Astrocyte of the hippocampus (primary cell): Measurements from ENCODE around the gene CDCA7L.
"Not testable (repeated sequence)": the region's sequence is repeated elsewhere in the genome, so short reads cannot be mapped to it uniquely, and the experiment has no call there.

Experiments used
- DNase-seq: peaks from one replicate; pipeline ENCODE4 v3.0.0; 2011; ENCODE audit warnings: low read depth, low spot score

The CDCA7L gene

DNA sequence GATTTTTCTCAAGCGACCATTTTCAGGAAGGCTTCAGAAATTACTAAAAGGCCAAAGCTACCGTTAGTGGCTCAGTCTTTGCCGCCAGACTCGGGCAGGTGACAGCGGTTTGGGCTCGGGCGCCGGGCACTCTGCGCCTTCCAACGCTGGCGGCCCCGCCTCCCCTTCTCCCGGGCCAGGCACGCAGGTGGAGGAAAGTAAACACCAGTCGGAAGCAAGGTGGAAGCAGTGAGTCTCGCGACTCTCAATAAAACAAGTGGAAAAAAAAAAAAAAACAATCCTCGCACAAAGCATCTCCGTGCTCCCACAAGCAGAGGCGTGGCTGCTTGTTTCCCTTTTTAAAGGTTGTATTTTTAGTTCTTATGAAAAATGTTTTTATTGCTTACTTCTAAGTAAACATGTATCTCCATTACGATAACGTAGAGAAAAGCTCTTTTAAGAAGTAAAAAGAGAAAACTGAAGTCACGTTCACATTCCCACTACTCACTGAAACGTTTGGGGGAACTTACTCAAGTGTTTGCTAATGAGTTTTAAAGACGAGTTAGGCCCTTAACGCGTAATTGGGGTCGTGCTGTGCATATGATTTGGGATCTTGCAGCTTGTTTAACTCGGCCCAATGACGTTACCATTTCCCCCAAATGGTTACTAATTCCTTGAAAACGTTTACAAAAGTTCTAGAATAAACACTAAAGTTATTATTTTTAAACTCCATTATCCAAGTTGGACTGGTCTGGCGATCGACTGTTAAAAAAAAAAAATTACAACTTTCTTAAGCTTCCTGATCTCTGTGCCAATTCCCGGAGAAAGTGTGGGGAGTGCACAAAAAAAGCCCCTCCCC, 864 bp downstream of the CDCA7L start:
- peak; percentile 47 for DNase-seq

DNA sequence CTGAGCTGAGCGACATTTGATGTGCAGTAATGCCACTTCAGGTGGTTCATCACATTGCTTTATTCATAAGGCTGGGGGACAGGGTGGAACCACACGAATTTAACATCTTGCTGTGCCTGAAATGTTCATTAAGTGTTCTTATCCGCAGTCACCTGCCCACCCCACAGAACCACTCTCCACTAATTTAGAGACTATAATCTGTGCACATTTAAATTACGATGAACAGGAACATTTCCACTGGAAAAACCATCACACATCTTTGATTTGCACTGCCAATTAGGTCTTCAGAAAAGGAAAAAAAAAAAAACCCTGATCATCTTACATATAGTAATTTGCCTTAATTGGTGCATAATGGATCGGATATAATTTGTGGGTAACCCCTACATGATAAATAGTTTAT, 2.3 kb downstream of the CDCA7L start:
- DNase-seq: no peak

DNA sequence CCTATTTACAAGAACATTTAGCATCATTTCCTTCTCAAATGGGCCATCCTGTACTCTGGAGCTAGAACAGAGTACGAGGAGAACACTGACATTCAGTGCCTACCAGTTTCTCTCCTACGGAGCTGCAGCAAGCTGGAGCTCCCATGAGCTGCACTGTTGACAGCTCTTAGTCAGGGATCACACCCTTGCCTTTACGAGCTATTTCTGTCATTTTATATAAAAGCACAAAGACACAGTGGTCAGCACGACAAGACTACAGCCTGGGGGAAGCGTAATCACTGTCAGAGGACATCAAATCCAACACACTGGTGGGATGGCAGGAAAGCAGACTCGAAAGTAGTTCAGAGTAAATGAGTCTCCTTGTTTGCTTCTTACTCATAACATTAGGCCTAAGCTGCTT, 2.7 kb downstream of the CDCA7L start:
- peak; percentile 48 for DNase-seq

DNA sequence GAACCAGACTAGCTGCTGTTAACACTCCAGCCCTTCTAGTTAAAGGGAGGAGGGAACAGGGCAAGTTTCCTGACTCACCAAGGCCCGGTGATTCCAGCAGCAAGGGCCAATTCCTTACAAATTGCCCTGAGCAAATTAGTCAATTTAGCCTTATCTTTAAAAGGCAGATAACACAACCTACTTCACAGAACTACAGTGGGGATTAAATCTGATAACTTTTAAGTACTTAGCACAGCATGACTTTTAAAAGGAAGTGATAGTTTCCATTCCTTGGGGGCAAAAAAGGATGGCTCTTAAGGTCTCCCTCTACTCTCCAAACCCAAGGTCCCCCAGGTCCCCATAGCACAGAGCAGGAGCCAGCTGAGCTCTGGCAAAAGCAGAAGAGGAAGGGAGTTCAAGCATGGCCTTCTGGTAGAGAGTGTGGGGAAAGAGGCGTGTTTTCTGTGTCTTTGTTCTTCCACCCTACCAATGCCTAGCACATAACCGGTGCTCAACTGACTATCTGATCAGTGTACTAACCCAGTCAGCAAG, 4.0 kb downstream of the CDCA7L start:
- peak; percentile 41 for DNase-seq

DNA sequence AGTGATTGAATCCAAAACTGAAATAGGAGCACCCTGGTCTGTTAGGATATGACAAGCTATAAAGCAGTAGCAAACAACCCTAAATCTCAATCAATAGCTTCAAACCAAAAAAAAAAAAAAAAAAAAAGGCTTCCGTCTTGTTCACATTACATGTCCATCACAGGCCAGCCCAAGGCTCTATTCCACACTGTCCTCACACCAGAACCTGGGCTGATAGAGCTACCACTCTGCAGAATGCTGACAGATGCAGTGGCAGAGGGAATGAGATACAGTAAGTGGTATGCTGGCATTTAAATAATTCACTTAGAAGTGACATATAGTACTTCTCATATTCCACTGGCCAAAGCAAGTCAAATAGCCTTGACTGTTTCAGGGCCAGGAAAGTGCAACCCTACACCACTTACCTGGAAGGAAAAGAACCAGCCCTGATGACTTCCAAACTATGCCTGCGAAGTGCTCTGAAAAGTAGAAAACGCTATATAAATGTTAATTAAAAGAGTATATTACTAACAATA, 5.8 kb downstream of the CDCA7L start:
- no peak for DNase-seq

DNA sequence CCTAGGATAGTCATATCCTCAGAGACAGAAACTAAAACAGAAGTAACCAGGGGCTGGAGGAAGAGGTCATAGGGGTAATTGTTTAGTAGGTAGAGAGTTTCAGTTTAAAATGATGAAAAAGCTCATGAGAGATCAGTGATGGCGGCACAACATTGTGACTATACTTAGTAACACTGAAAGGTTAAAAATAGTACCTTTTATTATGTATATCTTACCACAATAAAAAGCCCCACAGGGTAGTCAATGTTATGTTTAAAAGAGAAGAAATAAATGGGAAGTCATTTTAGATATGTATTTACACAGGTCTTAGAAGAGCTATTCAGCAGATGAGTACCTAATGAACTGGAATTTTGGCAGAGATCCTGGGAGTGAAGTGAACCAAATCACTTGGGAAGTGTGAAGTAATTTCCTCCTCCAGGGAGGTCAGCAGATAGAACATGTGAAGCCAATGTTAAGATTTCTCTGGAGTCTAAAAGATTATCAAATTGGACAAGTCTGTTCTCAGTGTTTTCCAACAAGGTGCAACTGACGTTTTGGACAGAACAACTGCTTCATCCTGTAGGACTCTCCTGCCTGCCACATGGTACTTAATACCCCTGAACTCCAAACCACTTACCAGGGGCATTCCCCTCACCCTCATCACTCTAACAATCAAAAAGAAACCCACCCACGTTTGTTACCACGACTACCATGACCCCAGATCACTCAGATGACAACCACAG, 6.4 kb downstream of the CDCA7L start:
- DNase-seq: peak; percentile 79

DNA sequence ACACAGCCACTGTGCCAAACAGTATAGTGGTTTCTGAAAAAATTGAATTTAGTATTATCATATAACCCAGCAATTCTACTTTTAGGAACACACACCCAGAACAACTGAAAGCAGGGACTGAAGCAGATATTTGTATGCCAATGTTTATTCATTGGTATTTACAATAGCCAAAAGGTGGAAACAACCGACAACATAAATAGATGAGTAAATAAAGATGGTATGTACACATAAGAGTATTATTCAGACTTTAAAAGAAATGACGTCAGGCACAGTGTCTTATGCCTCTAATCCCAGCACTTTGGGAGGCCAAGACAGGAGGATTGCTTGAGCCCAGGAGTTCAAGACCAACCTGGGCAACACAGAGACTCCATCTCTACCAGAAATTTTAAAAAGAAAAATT, 7.2 kb downstream of the CDCA7L start:
- no peak for DNase-seq

DNA sequence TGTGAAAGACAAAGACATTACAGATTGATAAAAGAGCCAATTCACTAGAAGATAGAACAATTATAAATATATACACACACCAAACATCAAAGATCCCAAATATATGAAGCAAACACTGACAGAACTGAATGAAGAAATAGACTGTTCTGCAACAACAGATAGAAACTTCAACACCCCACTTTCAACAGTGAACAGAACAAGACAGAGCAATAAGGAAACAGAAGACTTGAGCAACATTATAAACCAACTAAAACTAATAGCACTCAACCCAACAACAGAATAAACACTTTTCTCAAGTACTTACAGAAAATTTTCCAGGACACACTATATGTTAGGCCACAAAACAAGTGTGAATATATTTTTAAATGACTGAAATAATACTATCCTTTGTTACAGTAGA, 10.9 kb downstream of the CDCA7L start:
- DNase-seq: no peak

DNA sequence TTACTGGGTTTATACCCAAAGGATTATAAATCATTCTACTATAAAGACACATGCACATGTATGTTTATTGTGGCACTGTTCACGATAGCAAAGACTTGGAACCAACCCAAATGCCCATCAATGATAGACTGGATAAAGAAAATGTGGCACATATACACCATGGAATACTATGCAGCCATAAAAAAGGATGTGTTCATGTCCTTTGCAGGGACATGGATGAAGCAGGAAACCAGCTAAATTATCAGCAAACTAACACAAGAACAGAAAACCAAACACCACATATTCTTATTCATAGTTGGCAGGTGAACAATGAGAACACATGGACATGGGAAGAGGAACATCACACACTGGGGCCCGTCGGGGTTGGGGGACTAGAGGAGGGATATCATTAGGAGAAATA, 12.4 kb downstream of the CDCA7L start:
- not testable (repeated sequence) for DNase-seq

DNA sequence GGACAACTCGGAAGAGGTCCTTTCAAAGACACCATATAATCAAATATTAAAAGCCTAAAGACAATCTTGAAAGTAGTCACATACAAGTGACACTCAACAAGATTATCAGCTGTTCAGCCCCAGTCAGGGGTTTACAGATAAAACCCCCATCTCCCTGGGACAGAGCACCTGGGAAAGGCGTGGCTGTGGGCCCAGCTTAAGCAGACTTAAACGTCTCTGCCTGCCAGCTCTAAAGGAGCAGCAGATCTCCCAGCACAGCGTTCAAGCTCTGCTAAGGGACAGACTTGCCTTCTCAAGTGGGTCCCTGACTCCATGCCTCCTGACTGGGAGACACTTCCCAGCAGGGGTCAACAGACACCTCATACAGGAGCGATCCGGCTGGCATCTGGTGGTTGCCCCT, 18.0 kb downstream of the CDCA7L start:
- no peak for DNase-seq

DNA sequence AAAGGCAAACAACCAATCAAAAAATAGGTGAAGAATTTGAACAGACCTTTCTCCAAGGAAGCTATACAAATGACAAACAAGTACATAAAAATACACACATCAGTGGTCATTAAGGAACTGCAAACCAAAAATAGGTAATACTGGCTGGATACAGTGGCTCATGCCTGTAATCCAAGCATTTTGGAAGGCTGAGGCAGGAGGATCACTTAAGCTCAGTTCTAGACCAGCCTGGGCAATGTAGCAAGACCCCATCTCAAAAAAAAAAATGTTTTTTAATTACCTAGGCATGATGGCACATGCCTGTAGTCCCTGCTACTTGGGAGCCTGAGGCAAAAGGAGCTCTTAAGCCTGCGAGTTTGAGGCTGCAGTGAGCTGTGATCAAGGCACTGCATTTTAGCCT, 19.3 kb downstream of the CDCA7L start:
- DNase-seq: no peak

DNA sequence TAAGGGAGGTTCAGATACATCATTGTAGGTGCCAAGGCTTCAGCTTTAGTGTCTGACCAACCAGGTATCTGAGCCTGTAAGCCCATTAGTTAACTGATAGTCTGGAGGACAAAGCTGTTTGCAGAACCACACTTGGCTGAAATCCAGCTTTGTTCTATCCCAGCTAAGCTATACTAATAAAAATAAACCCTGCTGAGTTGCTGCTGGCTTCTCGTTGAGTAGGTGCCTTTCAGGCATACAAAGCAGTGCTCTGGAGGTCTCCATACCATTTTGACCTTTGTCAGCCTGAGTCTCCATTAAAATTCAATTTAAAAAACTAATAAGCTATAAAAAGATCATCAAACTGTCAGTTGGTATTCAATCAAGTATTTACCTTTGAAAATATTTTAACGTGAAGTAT, 22.0 kb downstream of the CDCA7L start:
- peak; percentile 57 for DNase-seq

DNA sequence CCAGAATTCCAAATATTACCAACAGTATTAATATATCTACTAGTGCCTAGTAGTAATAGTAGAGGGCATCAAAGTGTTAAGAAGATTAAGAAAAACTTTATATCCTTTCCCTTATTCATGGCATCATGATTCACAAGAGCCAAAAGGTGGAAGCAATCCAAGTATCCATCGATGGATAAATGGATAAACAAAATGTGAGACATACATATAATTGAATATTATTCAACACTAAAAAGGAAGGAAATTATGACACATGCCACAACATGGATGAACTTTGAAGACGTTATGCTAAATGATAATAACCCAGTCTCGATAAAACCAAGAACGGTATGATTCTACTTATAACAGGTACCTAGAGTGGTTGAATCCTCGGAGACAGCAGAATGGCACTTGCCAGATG, 23.1 kb downstream of the CDCA7L start:
- no peak for DNase-seq

DNA sequence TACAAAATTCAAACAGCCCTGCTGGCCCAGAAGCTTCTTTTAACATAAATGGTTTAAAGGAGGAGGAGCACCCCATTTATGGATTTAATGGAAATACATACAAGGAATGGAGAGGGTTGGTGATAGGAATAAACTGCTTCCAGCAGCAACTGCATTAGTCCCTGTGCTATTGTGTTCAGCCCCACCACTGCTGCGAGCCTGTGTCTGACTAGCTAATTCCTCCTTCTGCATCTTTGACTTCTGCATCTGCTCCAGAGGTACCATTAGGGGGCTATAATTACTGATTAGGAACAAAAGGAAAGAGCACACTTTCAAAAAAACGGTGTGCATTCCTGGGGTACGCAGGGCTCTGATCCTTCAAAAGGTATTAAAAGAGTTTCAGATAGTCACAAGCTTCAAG, 24.8 kb downstream of the CDCA7L start:
- DNase-seq: no peak

DNA sequence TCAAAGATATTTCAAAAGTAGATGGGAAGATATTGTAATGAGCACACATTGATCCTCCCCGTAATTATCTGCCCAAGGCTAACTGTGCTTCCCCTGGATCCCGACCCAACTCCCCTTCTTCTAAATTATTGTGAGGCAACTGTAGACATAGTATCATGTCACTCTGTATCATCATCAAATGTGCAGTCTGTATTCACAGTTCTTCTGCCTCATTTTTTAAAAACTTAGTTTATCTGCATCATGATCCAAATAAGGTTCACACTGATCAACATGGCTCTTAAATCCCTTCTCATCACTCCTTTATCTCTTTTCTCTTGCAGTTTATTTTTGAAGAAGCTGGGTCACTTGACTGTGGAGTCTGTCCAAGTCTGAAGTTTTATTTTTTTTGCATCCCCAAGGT, 27.5 kb downstream of the CDCA7L start:
- DNase-seq: no peak

DNA sequence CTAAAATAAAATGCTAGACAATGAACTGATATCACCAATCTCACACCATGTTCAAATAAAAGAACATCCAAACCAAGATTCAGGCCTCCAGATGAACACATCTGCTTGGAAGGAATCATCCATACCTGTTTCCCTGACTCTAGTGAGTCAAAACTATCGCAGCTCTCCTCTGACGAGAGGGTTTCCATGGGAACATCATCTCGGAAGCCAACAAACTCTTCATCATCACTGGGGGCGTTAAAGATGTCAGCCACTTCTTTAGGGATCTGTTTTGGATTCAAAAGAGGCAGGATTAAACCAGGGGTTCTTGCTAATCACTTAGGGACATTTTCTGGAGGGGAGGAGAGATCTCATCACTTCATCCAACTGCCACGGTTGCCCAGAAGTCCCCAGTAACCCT, 29.1 kb downstream of the CDCA7L start:
- DNase-seq: no peak

DNA sequence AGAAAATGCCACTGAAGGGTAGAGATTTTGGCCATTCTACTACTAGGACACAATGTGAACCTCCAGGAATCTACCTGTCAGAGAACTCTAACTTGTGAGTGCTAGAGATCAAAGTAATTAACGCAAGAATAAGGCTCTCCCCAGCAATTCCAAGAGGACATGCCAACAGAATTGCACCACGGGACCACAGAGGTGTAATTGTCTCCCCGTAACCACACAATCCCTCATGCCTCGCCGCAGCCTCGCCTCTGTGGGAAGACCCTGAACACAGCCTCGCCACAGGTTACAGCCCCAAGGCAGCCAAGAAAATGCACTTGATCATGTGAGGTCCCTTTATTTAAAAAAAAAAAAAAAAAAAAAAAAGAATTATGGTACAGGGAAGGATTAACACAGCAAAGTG, 29.5 kb downstream of the CDCA7L start:
- DNase-seq: no peak

DNA sequence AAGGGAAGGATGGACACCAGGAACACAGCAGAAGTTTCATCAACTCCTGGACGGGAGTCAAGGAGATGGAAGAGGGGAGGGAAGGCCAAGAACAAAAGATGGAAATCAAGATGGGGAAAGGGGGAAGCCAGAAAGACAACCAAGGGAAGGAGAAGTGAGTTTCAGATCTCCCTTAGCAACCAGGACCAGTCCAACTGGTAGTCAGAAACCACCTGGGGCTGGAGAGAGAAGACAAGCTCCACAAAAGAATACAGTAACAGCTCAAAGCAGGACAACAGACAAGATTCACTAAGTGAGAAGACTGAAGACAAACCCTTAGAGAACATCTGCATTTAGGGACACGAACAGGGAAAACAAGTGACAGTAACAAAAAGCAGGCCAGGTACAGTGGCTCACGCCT, 30.6 kb downstream of the CDCA7L start:
- DNase-seq: no peak

DNA sequence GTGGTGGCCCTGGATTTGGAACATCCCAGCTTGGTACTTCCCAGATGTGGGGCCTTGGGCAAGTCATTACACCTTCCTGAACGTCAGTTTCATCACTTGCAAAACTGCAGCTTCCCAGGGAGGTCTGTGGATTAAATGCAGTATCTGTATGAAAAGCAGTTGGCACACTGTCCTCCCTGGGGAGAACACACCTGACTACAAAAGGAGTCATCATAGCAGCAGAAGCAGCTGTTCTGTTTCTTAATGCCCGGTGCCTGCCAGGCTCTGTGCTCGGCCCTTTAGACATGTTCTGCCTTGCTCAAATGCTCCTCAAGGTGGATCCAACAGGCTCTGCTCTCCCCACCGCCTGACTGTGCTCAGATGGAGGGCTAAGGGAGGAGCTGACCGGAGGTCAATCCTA, 31.0 kb downstream of the CDCA7L start:
- no peak for DNase-seq

DNA sequence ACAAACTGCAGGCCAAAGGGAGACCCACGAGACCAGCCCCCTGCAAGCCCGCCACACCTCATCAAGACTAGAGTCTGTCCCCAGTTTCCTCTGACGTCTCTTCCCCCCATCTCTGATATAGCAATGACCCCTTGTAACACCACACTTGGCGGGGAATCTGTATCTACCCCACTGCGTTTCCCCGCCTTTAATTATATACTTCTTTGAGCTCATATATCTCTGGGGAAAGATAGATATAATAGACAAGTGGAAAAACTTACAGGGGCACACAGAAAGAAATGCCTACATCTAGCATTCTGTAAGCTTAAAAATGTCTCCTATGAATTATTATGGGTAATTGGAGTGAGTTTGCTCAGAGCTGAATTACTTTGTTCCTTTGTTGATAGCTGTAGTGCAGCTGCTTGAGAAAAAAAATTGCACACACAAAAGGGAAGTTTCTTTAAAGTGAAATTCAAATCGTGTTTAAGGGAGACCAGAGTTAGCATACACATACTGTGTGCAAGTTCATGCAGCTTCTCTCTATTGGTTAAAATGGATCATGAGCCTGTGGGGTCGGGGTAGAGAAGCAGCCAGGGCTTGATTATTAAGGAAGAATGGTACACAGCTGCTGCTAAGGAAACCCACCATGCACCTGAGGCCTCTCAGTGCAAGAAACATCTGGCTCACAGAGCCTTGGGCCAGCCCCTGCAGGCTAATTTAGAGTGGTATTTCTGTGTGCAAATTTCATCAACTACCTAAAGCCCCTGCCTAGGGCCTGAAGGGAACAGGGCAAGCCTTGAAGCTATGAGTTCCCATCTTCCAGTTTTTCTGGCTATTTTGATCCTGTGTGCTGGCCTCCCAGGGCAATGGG, 32.5 kb downstream of the CDCA7L start:
- DNase-seq: no peak

DNA sequence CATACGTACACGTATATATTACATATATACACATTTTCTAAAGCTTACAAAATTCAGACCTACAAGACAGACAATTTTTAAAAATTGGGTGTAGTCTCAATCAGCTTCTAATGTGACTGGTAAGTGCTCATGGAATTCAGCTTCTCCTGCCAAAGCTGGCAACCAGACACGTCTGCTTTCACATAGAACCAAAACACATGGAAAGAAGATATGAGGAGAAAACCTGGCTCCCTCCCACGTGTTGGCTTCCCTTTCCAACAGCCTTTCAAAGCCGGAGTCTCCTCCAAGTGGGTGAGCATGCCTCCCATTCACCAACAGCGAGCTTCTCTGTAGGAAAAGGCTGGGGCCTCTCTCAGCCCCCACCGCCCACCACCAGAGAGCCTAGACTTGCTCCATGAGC, 33.4 kb downstream of the CDCA7L start:
- DNase-seq: peak; percentile 74

DNA sequence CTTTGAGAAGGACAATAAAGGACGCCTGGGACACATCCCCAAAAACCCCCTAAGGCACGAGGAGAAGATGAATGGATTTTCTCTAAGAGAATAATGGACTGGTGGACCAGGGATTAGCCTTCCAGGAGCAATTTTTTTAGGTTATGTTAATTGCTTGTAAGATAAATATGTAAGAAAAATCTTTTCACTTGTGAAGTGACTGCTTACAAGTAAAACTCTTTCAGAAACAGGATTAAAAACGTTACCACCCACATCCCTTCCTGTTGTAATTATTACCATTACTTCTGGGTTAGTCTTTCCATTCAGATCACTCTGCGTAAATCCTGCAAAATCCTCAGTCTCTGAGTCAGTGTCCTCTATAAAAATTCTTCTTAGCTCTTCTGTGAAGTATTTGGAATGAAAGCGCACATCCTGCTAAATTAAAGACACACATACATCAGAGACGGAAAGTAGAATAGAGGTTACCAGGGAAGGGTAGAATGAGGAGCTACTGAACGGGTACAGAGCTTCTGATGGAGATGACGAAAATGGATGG, 34.3 kb downstream of the CDCA7L start:
- DNase-seq: no peak
